ENCODE data around the gene DOCK4. TPM values are rescaled to one million over a fixed set of nuclear protein-coding genes. Genes with fewer than 3 reads are reported as not detected.
"Not testable (repeated sequence)": the region's sequence is repeated elsewhere in the genome, so short reads cannot be mapped to it uniquely, and the experiment has no call there.

Gene DOCK4
- total RNA-seq, 1 experiment from 2014 or later: 31.4 TPM

DNA sequence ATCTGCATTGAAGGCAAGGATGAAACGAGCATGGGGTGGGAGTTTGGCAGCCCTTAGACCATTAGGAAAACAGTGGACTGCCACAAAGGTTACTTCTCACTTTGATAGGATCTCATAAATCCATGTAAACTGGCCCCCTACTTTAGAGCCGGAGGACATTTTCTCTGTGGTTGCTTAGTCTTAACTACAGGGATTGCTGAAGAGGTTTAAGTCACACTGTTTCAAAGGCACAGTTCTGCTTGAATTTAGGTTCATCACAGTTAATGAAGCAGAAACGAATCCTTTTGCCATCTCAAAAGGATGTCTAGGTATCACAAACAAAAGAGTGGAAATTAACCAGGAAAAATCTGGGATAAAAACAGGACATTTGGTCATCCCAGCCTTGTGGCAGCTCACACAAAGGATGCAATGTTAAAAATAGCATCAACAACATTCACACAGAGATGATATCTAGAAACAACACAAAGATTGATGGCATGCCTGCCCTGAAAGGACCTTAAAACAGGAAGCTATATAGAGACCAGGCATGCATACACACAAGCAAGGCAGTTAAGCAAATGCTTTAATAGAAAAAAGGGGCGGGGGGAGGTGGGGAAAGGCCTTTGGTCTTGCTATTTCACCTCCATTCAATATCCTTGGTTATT is 74.0 kb downstream of the DOCK4 start:
- no peak for DNase-seq (ENCODE audit: unreplicated experiment)
- ChIA-PET CTCF (no interaction called here), POLR2A (interaction anchor here (1.0 kb wide), 1 partner anchor 12 kb away, joined by 3 read pairs; no protein-coding TSS in a partner anchor)
- BruUV-seq (replicated peaks): no TSS peak
- Mint-ChIP-seq H3K27ac (ENCODE audit: low read depth, unreplicated experiment) (no peak overlapping the region), H3K4me3 (ENCODE audit: unreplicated experiment) (no peak overlapping the region), H3K36me3 (ENCODE audit: insufficient read depth, unreplicated experiment) (peaks cover 6% of the 10 kb centered on the region), H3K9me3 (ENCODE audit: unreplicated experiment) (no peaks in the 10 kb centered on the region), H3K4me1 (ENCODE audit: insufficient read depth, unreplicated experiment) (peaks cover 14% of the 10 kb centered on the region), H3K27me3 (ENCODE audit: insufficient read depth, unreplicated experiment) (no peaks in the 10 kb centered on the region)
- intact Hi-C loops (cut with micrococcal nuclease): no loop called here
- TF ChIP-seq, protein P1, sequence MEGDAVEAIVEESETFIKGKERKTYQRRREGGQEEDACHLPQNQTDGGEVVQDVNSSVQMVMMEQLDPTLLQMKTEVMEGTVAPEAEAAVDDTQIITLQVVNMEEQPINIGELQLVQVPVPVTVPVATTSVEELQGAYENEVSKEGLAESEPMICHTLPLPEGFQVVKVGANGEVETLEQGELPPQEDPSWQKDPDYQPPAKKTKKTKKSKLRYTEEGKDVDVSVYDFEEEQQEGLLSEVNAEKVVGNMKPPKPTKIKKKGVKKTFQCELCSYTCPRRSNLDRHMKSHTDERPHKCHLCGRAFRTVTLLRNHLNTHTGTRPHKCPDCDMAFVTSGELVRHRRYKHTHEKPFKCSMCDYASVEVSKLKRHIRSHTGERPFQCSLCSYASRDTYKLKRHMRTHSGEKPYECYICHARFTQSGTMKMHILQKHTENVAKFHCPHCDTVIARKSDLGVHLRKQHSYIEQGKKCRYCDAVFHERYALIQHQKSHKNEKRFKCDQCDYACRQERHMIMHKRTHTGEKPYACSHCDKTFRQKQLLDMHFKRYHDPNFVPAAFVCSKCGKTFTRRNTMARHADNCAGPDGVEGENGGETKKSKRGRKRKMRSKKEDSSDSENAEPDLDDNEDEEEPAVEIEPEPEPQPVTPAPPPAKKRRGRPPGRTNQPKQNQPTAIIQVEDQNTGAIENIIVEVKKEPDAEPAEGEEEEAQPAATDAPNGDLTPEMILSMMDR (IDR thresholded peaks at IDR 0.05; ENCODE audit: unreplicated experiment): no peak

DNA sequence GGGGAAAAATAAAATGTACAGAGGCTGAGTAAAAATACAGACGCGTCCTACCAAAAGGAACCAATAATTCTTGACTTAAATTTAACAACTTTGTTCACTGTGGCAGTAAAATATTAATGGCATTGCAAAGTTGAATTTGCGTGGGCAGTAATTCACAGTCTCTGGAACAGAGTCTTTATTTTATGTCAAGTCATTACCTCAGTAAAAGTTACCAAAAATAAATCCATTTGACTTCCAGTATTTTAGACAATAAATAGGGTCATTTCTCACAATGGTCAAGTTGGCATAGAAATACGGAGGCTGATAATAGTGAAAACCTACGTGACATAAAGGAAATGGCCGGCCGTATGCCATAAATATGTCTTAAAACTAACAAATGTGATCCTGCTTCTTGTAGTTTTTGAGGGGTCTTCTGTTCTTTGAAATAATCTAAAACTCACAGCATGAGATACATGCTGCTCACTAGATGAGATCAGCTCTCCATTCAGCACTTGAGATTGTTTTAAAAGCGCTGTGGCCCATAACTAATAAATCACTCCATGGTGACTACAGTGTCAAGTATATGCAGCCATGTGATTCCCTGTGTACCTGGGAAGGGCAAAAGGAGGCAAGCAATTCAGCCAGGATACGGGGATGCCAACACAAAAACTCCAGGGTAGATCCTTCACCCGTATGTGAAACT is 75.3 kb downstream of the DOCK4 start:
- no peaks in the 10 kb centered on the region for H3K27me3 Mint-ChIP-seq (ENCODE audit: insufficient read depth, unreplicated experiment)
- TF ChIP-seq, protein P1 (IDR thresholded peaks at IDR 0.05; ENCODE audit: unreplicated experiment): no peak

GRCh38 chr7:112129655-112130323 is 76.4 kb downstream of the DOCK4 start:
- Mint-ChIP-seq H3K36me3 (ENCODE audit: insufficient read depth, unreplicated experiment) (peaks cover 6% of the 10 kb centered on the region), H3K4me1 (ENCODE audit: insufficient read depth, unreplicated experiment) (peaks cover 14% of the 10 kb centered on the region), H3K4me3 (ENCODE audit: unreplicated experiment) (no peak overlapping the region), H3K9me3 (ENCODE audit: unreplicated experiment) (no peaks in the 10 kb centered on the region), H3K27me3 (ENCODE audit: insufficient read depth, unreplicated experiment) (no peaks in the 10 kb centered on the region), H3K27ac (ENCODE audit: low read depth, unreplicated experiment) (peak overlapping the region; percentile 86)
- peak; percentile 79 for DNase-seq (ENCODE audit: unreplicated experiment)
- ChIA-PET CTCF (interaction anchor here (0.6 to 1.1 kb wide), 5 partner anchors 9 to 176 kb away, joined by 3 read pairs; no protein-coding TSS in a partner anchor), POLR2A (interaction anchor here (0.5 to 0.8 kb wide), 3 partner anchors 17 to 251 kb away, joined by 3 read pairs; no protein-coding TSS in a partner anchor)
- TF ChIP-seq, protein P1 (IDR thresholded peaks at IDR 0.05; ENCODE audit: unreplicated experiment): no peak
- intact Hi-C loops (cut with micrococcal nuclease): no loop called here
- no TSS peak for BruUV-seq (replicated peaks)

More for the DNA sequence above, 75.3 kb downstream of the DOCK4 start:
- no peak overlapping the region for H3K27ac Mint-ChIP-seq (ENCODE audit: low read depth, unreplicated experiment)
- intact Hi-C loops (cut with micrococcal nuclease): no loop called here
- DNase-seq (ENCODE audit: unreplicated experiment): no peak
- no peak overlapping the region for H3K4me3 Mint-ChIP-seq (ENCODE audit: unreplicated experiment)
- H3K36me3 Mint-ChIP-seq (ENCODE audit: insufficient read depth, unreplicated experiment): peaks cover 6% of the 10 kb centered on the region
- ChIA-PET CTCF (interaction anchor here (0.7 kb wide), 1 partner anchor 253 kb away, joined by 3 read pairs; no protein-coding TSS in a partner anchor), POLR2A (interaction anchor here (0.8 kb wide), 1 partner anchor 18 kb away, joined by 3 read pairs; no protein-coding TSS in a partner anchor)
- no TSS peak for BruUV-seq (replicated peaks)
- no peaks in the 10 kb centered on the region for H3K9me3 Mint-ChIP-seq (ENCODE audit: unreplicated experiment)
- H3K4me1 Mint-ChIP-seq (ENCODE audit: insufficient read depth, unreplicated experiment): peaks cover 14% of the 10 kb centered on the region

GRCh38 chr7:112128461-112129425 is 77.5 kb downstream of the DOCK4 start:
- intact Hi-C loops (cut with micrococcal nuclease); H3K36me3 Mint-ChIP-seq (ENCODE audit: insufficient read depth, unreplicated experiment); H3K9me3 Mint-ChIP-seq (ENCODE audit: unreplicated experiment); DNase-seq (ENCODE audit: unreplicated experiment); BruUV-seq (replicated peaks); H3K27me3 Mint-ChIP-seq (ENCODE audit: insufficient read depth, unreplicated experiment); H3K4me3 Mint-ChIP-seq (ENCODE audit: unreplicated experiment); POLR2A ChIA-PET: not testable (repeated sequence)
- CTCF ChIA-PET: interaction anchor here (0.6 to 1.1 kb wide), 3 partner anchors 10 to 175 kb away, joined by 3 read pairs; no protein-coding TSS in a partner anchor
- H3K4me1 Mint-ChIP-seq (ENCODE audit: insufficient read depth, unreplicated experiment): peaks cover 14% of the 10 kb centered on the region
- H3K27ac Mint-ChIP-seq (ENCODE audit: low read depth, unreplicated experiment): peak overlapping the region; percentile 86

GRCh38 chr7:112128041-112128440 is 78.2 kb downstream of the DOCK4 start:
- intact Hi-C loops (cut with micrococcal nuclease); POLR2A ChIA-PET; H3K9me3 Mint-ChIP-seq (ENCODE audit: unreplicated experiment); H3K36me3 Mint-ChIP-seq (ENCODE audit: insufficient read depth, unreplicated experiment); H3K27ac Mint-ChIP-seq (ENCODE audit: low read depth, unreplicated experiment); H3K4me3 Mint-ChIP-seq (ENCODE audit: unreplicated experiment); DNase-seq (ENCODE audit: unreplicated experiment); BruUV-seq (replicated peaks); CTCF ChIA-PET; H3K27me3 Mint-ChIP-seq (ENCODE audit: insufficient read depth, unreplicated experiment): not testable (repeated sequence)
- peaks cover 14% of the 10 kb centered on the region for H3K4me1 Mint-ChIP-seq (ENCODE audit: insufficient read depth, unreplicated experiment)

All from MCF 10A (cell line).